ENCODE measurements around the gene IDI2. TPM values are rescaled to one million over a fixed set of nuclear protein-coding genes. Genes with fewer than 3 reads are reported as not detected.
A peak's percentile ranks its signal among the peaks of the same experiment; 100 is the strongest.

IDI2 gene
- total and polyA plus RNA-seq, 2 of the 13 experiments (the other 11 are each of a cell fraction or from before 2014, with no cell fraction given): not detected

GRCh38 chr10:974038-974784 is 51.4 kb downstream of the IDI2 start (continued):
- TF ChIP-seq SOX5 (CRISPR knock-in tag; IDR thresholded peaks at IDR 0.05; ENCODE audit: borderline replicate concordance) (peak; percentile 79; the same call in 1 of the 2 replicates), ARID5B (CRISPR knock-in tag; IDR thresholded peaks at IDR 0.05) (peak; percentile 92), ELK4 (CRISPR knock-in tag; IDR thresholded peaks at IDR 0.05; ENCODE audit: borderline replicate concordance) (no peak), HMGXB4 (CRISPR knock-in tag; IDR thresholded peaks at IDR 0.05; ENCODE audit: borderline replicate concordance in 1 of 2, low read depth in 1 of 2) (peak in 1 of 2 experiments; percentile 61; a peak in 1 of 4 replicates), MEF2D (CRISPR knock-in tag; IDR thresholded peaks at IDR 0.05) (peak; percentile 49; the same call in 1 of the 2 replicates), TFE3 (CRISPR knock-in tag; IDR thresholded peaks at IDR 0.05) (peak; percentile 83), ZNF441 (CRISPR knock-in tag; IDR thresholded peaks at IDR 0.05; ENCODE audit: borderline replicate concordance) (peak; percentile 37; the same call in 1 of the 2 replicates), ZBTB46 (CRISPR knock-in tag; IDR thresholded peaks at IDR 0.05; ENCODE audit: borderline replicate concordance) (0 out of 2 replicates have a peak, but pooled peaks have one; percentile 37), TEAD3 (CRISPR knock-in tag; optimal IDR thresholded peaks at IDR 0.05; ENCODE audit: borderline replicate concordance) (peak; percentile 86), IKZF5 (CRISPR knock-in tag; IDR thresholded peaks at IDR 0.05) (peak; percentile 66), HDAC1 (CRISPR knock-in tag; IDR thresholded peaks at IDR 0.05) (peak; percentile 79), ZNF230 (CRISPR knock-in tag; IDR thresholded peaks at IDR 0.05) (no peak), PHF21A (CRISPR knock-in tag; IDR thresholded peaks at IDR 0.05) (0 out of 2 replicates have a peak, but pooled peaks have one; percentile 47), ZBTB26 (CRISPR knock-in tag; IDR thresholded peaks at IDR 0.05; ENCODE audit: borderline replicate concordance) (no peak)
